Measurements from ENCODE around the gene RACGAP1.

Gene RACGAP1

GRCh38 chr12:49949866-49950265 is 75.4 kb downstream of the RACGAP1 start:
- TF ChIP-seq GATA2 (IDR thresholded peaks at IDR 0.05; ENCODE audit: low read depth, low read length) (no peak), GATA3 (IDR thresholded peaks at IDR 0.05; ENCODE audit: low read depth, low read length) (no peak)

DNA sequence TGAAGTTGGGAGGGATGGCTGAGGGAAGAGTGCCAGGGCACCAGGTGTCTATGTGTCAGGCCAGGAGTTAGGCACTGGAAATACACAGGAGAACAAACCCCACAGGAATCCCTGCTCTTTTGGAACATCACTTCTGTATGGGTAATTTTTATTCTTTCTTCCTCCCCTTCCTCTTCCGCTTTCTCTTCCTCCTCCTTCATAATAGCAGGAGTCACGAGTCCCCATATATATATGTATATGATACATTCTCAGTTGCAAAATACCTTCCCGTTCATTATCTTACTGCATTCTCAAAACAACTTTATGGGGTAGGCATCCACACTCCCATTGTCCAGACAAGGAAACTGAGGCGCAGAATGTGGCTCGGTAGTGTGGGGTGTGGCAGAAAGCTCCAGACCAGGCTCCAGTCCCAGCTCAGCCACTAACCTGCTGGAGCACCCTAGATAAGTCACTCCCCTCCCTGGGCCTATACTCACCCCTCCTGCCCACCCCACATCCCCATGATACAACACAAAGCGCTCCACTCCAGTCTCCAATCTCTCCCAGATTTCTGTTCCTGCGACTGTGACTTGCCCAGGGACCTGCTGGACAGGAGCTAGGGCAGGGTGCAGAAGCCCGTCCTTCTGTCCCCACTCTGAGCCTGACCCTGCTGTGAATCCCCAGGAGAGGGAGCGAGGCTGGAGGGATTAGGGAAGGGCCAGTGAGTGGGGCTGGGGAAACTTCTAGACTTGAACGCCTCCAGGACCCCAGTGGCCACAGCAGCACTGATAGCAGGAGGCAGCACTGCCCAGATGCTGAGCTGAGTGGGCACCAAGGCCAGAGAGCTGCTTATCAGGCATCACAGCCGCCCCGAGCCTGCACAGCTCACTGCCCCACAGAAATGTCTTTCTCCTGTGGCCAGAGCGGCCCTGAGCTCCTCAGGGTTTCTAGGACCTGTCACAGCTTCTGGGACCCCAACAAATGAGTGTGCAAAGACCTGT is 76.1 kb downstream of the RACGAP1 start:
- TF ChIP-seq GATA3 (IDR thresholded peaks at IDR 0.05; ENCODE audit: low read depth, low read length) (no peak), GATA2 (IDR thresholded peaks at IDR 0.05; ENCODE audit: low read depth, low read length) (no peak)

DNA sequence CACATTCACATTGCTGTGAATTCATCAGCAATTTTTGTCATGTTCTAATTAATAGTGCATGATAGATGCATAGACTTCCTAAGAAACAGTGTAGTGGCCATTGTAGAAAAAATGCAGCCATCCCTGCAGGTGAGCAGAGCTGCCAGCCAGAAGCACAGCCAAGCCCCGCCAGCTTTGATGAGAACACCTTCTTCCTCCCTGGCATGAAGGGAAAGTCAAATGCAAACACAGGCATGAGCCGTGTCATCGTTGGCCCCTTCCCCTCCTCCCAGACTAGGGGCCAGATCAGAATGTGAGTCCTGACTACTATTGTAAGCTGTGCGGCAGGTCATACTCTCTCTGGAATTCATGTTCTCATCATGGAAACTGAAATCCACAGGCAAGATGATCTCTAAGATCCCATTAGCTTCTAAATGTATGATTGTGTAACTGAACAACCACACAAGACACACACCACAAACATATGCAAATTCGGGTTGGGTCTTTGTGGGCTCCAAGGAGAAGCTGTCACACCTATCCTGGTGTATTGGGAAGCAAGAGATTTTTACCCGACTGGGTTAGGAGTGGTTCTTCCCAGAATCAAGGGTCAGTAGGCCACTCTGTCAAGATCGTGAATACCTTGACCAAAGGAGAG is 77.6 kb downstream of the RACGAP1 start:
- TF ChIP-seq GATA3 (IDR thresholded peaks at IDR 0.05; ENCODE audit: low read depth, low read length) (no peak), GATA2 (IDR thresholded peaks at IDR 0.05; ENCODE audit: low read depth, low read length) (no peak)

DNA sequence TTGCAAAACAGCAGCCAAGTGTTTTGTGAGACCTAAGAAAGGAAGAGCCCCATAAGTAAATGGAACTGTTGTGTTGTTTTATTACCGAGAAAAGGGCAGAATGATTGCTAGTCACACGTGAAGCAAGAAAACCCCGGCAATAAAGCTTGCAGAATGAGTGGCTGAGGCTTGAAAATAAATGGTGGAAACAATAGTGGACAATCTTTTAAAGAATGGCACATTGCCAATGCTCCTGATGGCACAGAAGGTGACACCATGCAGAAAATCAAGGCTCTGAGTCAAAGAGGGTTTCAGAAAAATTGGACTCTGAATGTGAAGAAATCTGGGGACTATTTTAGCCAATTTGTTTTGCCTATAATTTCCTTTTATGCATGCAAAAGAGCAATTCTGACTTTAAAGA is 78.8 kb downstream of the RACGAP1 start:
- no peak for TF ChIP-seq GATA2 (IDR thresholded peaks at IDR 0.05; ENCODE audit: low read depth, low read length)
- no peak for TF ChIP-seq GATA3 (IDR thresholded peaks at IDR 0.05; ENCODE audit: low read depth, low read length)

GRCh38 chr12:49946086-49946485 is 79.2 kb downstream of the RACGAP1 start:
- no peak for TF ChIP-seq GATA3 (IDR thresholded peaks at IDR 0.05; ENCODE audit: low read depth, low read length)
- no peak for TF ChIP-seq GATA2 (IDR thresholded peaks at IDR 0.05; ENCODE audit: low read depth, low read length)

DNA sequence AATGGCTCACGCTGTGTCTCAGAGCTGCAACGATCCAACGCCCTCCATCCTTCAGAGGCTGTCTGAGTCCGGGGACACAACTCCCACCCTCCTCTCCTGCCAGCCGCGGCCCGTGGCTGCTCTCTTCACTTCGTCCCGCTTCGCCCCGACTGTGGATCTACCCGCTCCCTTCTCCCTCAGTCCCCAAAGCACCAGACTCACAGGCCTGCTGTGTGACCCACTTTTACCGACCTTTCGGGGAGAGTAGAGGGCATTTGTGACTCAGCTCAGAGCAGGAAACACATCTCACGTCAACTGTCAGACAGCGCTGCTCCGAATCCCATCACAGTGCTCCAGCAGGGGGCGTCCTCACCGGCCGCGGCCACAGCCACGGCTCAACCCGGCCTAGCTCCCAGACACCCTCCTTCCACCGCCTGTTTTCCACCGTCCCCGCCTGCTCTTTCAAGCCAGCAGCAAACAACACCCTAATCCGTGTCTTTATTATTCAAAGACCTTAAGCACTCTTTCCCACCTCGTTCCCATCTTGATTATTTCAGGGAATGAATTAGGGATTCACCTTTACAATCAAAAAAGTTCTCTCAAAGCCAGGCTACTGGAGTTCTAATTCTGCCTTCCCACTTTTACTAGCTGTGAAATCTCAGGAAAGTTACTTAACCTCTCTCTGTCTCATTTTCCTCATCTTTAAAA is 79.8 kb downstream of the RACGAP1 start:
- no peak for TF ChIP-seq GATA3 (IDR thresholded peaks at IDR 0.05; ENCODE audit: low read depth, low read length)
- TF ChIP-seq GATA2 (IDR thresholded peaks at IDR 0.05; ENCODE audit: low read depth, low read length) = no peak

GRCh38 chr12:49944718-49945117 is 80.6 kb downstream of the RACGAP1 start:
- TF ChIP-seq GATA3 (IDR thresholded peaks at IDR 0.05; ENCODE audit: low read depth, low read length) = no peak
- TF ChIP-seq GATA2 (IDR thresholded peaks at IDR 0.05; ENCODE audit: low read depth, low read length) = no peak

DNA sequence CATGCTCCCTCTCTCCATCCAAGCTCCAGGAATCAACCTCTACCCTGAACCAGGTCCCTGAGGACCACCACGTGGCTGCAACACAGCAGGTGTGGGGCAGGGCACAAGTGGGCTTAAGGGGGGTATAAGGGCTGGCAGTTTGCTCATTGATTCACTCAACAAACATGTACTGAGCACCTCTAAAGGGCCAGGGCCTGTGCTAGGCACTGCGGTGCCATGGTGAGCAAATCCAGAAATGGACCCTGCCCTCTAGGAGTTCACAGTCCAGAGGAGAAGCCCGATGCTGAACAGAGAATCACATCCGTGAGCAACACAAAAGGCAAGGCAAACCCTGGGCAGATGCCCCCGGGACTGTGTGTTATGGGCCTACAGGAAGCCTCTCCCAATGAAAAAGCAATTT is 81.2 kb downstream of the RACGAP1 start:
- TF ChIP-seq GATA3 (IDR thresholded peaks at IDR 0.05; ENCODE audit: low read depth, low read length) (no peak), GATA2 (IDR thresholded peaks at IDR 0.05; ENCODE audit: low read depth, low read length) (no peak)

DNA sequence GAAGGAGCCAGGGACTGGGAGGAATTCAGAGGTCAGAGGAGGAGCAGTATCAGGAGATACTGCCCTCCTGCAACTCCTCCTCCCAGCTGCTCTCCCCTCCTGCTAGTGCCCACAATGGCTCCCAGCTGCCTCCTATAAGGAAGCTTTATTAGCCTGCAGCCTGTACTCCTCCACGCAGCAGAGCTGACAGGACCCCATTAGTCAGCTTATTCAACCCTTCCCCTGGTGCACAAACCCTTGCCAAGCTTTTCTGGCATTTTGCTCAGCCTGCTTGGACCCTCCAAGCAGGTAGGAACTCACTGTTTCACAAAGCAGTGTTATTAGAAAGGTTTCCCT is 81.7 kb downstream of the RACGAP1 start:
- TF ChIP-seq GATA3 (IDR thresholded peaks at IDR 0.05; ENCODE audit: low read depth, low read length) (no peak), GATA2 (IDR thresholded peaks at IDR 0.05; ENCODE audit: low read depth, low read length) (no peak)

- TF ChIP-seq GATA3 (IDR thresholded peaks at IDR 0.05; ENCODE audit: low read depth, low read length) = no peak
- TF ChIP-seq GATA2 (IDR thresholded peaks at IDR 0.05; ENCODE audit: low read depth, low read length) = no peak
These were observed 82.2 kb downstream of the RACGAP1 start for GRCh38 chr12:49942921-49943624.

- TF ChIP-seq GATA2 (IDR thresholded peaks at IDR 0.05; ENCODE audit: low read depth, low read length) (no peak), GATA3 (IDR thresholded peaks at IDR 0.05; ENCODE audit: low read depth, low read length) (no peak)
These were observed 82.8 kb downstream of the RACGAP1 start for GRCh38 chr12:49942512-49942893.

GRCh38 chr12:49941556-49942511 is 83.5 kb downstream of the RACGAP1 start:
- TF ChIP-seq GATA3 (IDR thresholded peaks at IDR 0.05; ENCODE audit: low read depth, low read length) (no peak), GATA2 (IDR thresholded peaks at IDR 0.05; ENCODE audit: low read depth, low read length) (no peak)

DNA sequence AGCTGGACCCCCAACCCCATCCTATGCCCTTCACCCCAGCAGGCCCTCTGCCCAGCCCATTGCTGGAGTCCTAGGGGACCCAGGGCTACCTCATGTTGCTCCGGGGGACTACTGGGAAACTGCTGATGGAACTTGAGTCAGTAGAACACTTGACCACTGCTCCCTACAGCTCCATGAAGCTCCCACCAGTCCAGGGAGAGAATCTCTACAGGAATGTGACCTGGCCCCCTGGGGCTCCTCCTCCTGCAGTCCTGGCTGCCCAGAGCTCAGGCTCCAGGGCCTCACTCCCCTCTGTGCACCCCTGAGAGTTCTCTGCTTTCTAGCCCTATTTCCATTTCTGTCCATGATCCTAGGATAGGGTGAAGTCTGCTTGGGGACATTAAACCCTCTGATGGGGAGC is 85.6 kb downstream of the RACGAP1 start:
- no peak for TF ChIP-seq GATA3 (IDR thresholded peaks at IDR 0.05; ENCODE audit: low read depth, low read length)
- no peak for TF ChIP-seq GATA2 (IDR thresholded peaks at IDR 0.05; ENCODE audit: low read depth, low read length)

All from SH-SY5Y (cell line).